ENCODE measurements around the gene CCNG1.

CCNG1 gene

DNA sequence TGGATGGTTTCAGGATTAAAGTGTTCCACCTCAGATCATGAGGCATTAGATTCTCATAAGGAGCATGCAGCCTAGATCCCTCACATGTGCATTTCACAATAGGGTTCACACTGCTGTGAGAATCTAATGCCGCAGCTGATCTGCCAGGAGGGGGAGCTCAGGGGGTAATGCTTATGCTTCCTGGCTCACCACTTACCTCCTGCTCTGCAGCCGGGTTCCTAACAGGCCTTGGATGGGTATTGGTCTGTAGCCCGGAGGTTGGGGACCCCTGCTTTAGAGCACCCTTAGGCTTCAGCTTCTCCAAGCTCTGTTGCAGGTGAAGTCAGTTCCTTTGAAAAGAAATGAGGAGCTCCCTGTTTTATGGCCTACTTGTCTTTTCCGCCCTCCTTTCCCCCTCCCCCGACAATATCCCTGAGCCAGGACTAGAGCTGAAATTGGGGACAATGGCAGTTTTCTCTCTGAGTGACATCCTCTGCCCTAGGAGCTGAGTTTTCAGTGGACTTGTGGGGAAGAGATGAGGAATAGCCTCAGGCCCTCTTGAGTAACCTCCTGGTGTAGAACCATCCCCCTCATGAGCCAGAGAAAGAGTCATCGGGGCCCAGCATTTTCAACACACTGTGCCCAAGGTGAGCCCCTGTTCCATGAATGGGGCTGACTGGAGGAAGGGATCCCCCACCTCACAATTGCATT, 51.8 kb downstream of the CCNG1 start:
- no peak for DNase-seq (ENCODE audit: low read depth in 2 of 3, low spot score in 1 of 3)

DNA sequence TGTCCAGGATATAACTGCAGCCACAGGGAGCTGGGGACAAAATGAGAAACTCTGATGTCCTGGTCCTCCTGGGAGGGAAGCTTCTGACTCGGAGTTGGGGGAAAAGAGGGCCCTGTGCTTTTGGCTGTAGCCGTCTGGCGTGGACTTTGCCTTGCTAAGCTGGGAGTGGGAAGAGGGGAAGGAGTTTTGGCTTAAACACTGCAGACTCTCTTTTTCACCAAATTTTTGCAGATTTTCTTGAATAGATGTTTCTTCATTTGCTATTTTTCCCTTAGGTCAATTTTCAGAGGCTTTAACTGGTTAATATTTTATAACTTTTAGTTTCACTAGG, 52.3 kb downstream of the CCNG1 start:
- no peak for DNase-seq (ENCODE audit: low read depth in 2 of 3, low spot score in 1 of 3)
